HG03135 (cell line): ENCODE data around the gene ADAM21.
"Not testable (repeated sequence)": the region's sequence is repeated elsewhere in the genome, so short reads cannot be mapped to it uniquely, and the experiment has no call there.

Source experiments
- ATAC-seq: cut with Tn5 transposase; IDR thresholded peaks from one replicate; pipeline ENCODE4 v1.9.1; 2021; ENCODE audit warnings: mild to moderate bottlenecking, moderate library complexity; ENCODE audit not compliant: unreplicated experiment

The ADAM21 gene

GRCh38 chr14:70451874-70452273 is at the start of gene ADAM21:
Gene ADAM21, plus strand, starts transcription at chr14:70452174. Its CDS starts 5,326 bp downstream, at chr14:70457500.
- ATAC-seq = no peak

- ATAC-seq = not testable (repeated sequence)
These were observed 48.6 kb upstream of the ADAM21 start for GRCh38 chr14:70403335-70403734.

- not testable (repeated sequence) for ATAC-seq
These were observed 45.8 kb upstream of the ADAM21 start for GRCh38 chr14:70406216-70406615.

GRCh38 chr14:70407621-70408020 is 44.4 kb upstream of the ADAM21 start:
- no peak for ATAC-seq

- ATAC-seq = no peak
These were observed 36.2 kb upstream of the ADAM21 start for GRCh38 chr14:70415788-70416187.

GRCh38 chr14:70416338-70416724 is 35.6 kb upstream of the ADAM21 start:
- no peak for ATAC-seq

GRCh38 chr14:70416725-70417349 is 35.1 kb upstream of the ADAM21 start, which contains the start of gene SYNJ2BP:
Gene SYNJ2BP, minus strand, starts transcription at chr14:70417090. Its CDS starts 127 bp downstream, at chr14:70416963.
- ATAC-seq = no peak

- not testable (repeated sequence) for ATAC-seq
These were observed 32.6 kb upstream of the ADAM21 start for GRCh38 chr14:70419270-70419931.

- ATAC-seq = no peak
These were observed 29.4 kb upstream of the ADAM21 start for GRCh38 chr14:70422538-70422937.

- no peak for ATAC-seq
These were observed 26.6 kb upstream of the ADAM21 start for GRCh38 chr14:70425354-70425753.

GRCh38 chr14:70426555-70426954 is 25.4 kb upstream of the ADAM21 start:
- not testable (repeated sequence) for ATAC-seq

GRCh38 chr14:70436867-70437266 is 15.1 kb upstream of the ADAM21 start:
- no peak for ATAC-seq

GRCh38 chr14:70441641-70442040 is 10.3 kb upstream of the ADAM21 start:
- no peak for ATAC-seq

GRCh38 chr14:70442750-70443149 is 9.2 kb upstream of the ADAM21 start:
- ATAC-seq = no peak

GRCh38 chr14:70448633-70449340 is 3.2 kb upstream of the ADAM21 start:
- ATAC-seq = no peak

- ATAC-seq = no peak
These were observed 2.8 kb downstream of the ADAM21 start for GRCh38 chr14:70454731-70455130.

GRCh38 chr14:70468731-70469130 is 16.8 kb downstream of the ADAM21 start:
- ATAC-seq = no peak

- not testable (repeated sequence) for ATAC-seq
These were observed 19.0 kb downstream of the ADAM21 start for GRCh38 chr14:70470863-70471563.

GRCh38 chr14:70472253-70473159 is 20.5 kb downstream of the ADAM21 start:
- ATAC-seq = no peak

GRCh38 chr14:70473825-70474224 is 21.9 kb downstream of the ADAM21 start:
- no peak for ATAC-seq
